ENCODE data around the gene AGMO.

The AGMO gene

GRCh38 chr7:15284396-15284795 is 277.4 kb downstream of the AGMO start:
- no peak overlapping the region for H3K4me3 ChIP-seq (ENCODE audit: low read depth, low read length)
- no peak for DNase-seq (ENCODE audit: low read depth, low spot score)
- TF ChIP-seq, protein P1, sequence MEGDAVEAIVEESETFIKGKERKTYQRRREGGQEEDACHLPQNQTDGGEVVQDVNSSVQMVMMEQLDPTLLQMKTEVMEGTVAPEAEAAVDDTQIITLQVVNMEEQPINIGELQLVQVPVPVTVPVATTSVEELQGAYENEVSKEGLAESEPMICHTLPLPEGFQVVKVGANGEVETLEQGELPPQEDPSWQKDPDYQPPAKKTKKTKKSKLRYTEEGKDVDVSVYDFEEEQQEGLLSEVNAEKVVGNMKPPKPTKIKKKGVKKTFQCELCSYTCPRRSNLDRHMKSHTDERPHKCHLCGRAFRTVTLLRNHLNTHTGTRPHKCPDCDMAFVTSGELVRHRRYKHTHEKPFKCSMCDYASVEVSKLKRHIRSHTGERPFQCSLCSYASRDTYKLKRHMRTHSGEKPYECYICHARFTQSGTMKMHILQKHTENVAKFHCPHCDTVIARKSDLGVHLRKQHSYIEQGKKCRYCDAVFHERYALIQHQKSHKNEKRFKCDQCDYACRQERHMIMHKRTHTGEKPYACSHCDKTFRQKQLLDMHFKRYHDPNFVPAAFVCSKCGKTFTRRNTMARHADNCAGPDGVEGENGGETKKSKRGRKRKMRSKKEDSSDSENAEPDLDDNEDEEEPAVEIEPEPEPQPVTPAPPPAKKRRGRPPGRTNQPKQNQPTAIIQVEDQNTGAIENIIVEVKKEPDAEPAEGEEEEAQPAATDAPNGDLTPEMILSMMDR (IDR thresholded peaks at IDR 0.05; ENCODE audit: low read depth, low read length), result no peak
- in situ Hi-C loops (cut with HindIII; ENCODE audit: low sequenced_read_pairs), result no loop called here

GRCh38 chr7:15280078-15280733 is 281.6 kb downstream of the AGMO start:
- in situ Hi-C loops (cut with HindIII; ENCODE audit: low sequenced_read_pairs), result no loop called here
- TF ChIP-seq, protein P1 (IDR thresholded peaks at IDR 0.05; ENCODE audit: low read depth, low read length), result no peak
- no peak overlapping the region for H3K4me3 ChIP-seq (ENCODE audit: low read depth, low read length)
- DNase-seq (ENCODE audit: low read depth, low spot score), result no peak

DNA sequence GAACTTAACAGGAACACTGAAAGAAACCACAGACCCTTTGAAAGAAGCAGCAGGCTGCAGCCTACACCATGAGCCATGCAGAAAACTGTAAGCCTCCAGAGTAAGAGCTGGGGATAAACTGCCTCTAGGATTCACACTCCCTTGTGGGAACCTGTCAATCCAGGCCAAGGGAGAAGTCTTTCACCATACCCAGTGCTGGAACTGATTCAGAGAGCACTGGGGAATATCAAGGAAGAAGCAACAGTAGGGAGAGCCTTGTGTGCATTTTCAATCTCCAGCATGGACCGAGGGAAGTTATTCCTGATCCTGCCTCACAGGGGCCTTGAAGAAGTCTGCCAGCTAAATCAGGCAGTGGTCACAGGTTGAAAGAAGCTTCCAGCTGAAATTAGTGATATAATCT is 282.2 kb downstream of the AGMO start:
- in situ Hi-C loops (cut with HindIII; ENCODE audit: low sequenced_read_pairs), result no loop called here
- TF ChIP-seq, protein P1 (IDR thresholded peaks at IDR 0.05; ENCODE audit: low read depth, low read length), result no peak
- no peak for DNase-seq (ENCODE audit: low read depth, low spot score)
- H3K4me3 ChIP-seq (ENCODE audit: low read depth, low read length), result no peak overlapping the region

DNA sequence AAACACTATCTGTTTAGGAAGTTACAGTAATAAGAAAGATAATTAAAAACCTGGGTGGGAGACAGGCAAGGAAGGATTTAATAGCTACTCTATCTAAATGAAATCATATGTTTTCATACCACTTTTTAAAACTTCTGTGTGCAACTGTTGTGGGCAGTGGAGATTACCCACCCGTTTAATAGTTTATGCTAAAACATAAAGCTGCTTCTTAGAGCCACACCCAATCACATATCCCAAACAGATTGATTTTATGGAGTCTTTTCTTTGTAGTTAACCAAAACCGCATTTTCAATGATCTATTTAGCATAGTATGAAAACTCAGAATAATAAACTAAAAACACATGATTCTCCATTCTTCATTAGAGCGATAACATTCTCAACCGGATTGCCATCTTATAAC is 304.1 kb downstream of the AGMO start:
- DNase-seq (ENCODE audit: low read depth, low spot score), result no peak
- no peak overlapping the region for H3K4me3 ChIP-seq (ENCODE audit: low read depth, low read length)
- TF ChIP-seq, protein P1 (IDR thresholded peaks at IDR 0.05; ENCODE audit: low read depth, low read length), result no peak
- in situ Hi-C loops (cut with HindIII; ENCODE audit: low sequenced_read_pairs), result no loop called here

- H3K4me3 ChIP-seq (ENCODE audit: low read depth, low read length), result no peak overlapping the region
- no peak for DNase-seq (ENCODE audit: low read depth, low spot score)
- TF ChIP-seq, protein P1 (IDR thresholded peaks at IDR 0.05; ENCODE audit: low read depth, low read length), result no peak
- in situ Hi-C loops (cut with HindIII; ENCODE audit: low sequenced_read_pairs), result no loop called here
These were observed 309.6 kb downstream of the AGMO start for GRCh38 chr7:15252181-15252580.

DNA sequence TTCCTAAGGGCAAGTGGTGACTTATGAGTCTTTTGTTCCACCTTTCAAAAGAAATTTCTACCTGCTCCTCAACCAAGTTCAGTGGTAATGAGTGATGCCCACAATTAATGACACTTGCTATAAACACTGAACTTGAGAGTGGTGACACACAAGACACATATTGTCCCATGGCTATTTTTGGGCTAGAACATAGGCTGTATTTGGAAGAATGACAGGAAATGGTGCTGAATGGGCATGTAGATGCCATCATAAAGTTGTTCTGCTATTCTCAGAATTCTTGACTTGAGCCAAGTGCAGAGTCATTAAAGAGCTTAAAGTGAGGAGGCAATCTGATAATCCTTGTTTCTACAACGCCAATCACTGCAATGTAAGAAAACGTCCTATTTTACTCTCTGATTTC is 313.3 kb downstream of the AGMO start:
- H3K4me3 ChIP-seq (ENCODE audit: low read depth, low read length), result no peak overlapping the region

More for the DNA sequence above, 313.3 kb downstream of the AGMO start:
- in situ Hi-C loops (cut with HindIII; ENCODE audit: low sequenced_read_pairs), result no loop called here
- TF ChIP-seq, protein P1 (IDR thresholded peaks at IDR 0.05; ENCODE audit: low read depth, low read length), result no peak
- DNase-seq (ENCODE audit: low read depth, low spot score), result no peak
